Activated CD4-positive, alpha-beta memory T cell treated with anti-CD3 and anti-CD28 coated beads for 36 hours (primary cell): ENCODE data around the gene SQOR. TPM values are rescaled to one million over a fixed set of nuclear protein-coding genes. Genes with fewer than 3 reads are reported as not detected.

Experiments
- CTCF ChIA-PET: fragments of 350-600 bp; sonication (Branson Sonifier 250); formaldehyde crosslinking; loops from one replicate; lab custom pipeline; 2021; ENCODE audit warnings: antibody characterized with exemption, inconsistent platforms; lab: Charles Lee
- POLR2A ChIA-PET: fragments of 350-600 bp; sonication (Branson Sonifier 250); formaldehyde crosslinking; loops from one replicate; lab custom pipeline; 2021; ENCODE audit warnings: antibody characterized with exemption; lab: Charles Lee
- DNase-seq: peaks from one replicate; pipeline ENCODE4 v3.0.0-alpha.2; 2020
- H3K27ac Mint-ChIP-seq: one replicate; pipeline ENCODE4 v1.8.0; 2021; ENCODE audit warnings: mixed read lengths
- H3K27me3 Mint-ChIP-seq: one replicate; pipeline ENCODE4 v1.8.0; 2021; ENCODE audit warnings: mixed read lengths
- H3K36me3 Mint-ChIP-seq: one replicate; pipeline ENCODE4 v1.8.0; 2021; ENCODE audit warnings: mixed read lengths
- H3K4me1 Mint-ChIP-seq: one replicate; pipeline ENCODE4 v1.8.0; 2021; ENCODE audit warnings: low read depth, mixed read lengths
- H3K4me3 Mint-ChIP-seq: one replicate; pipeline ENCODE4 v1.8.0; 2021; ENCODE audit warnings: mild to moderate bottlenecking, mixed read lengths
- H3K9me3 Mint-ChIP-seq: one replicate; pipeline ENCODE4 v1.8.0; 2021; ENCODE audit warnings: mixed read lengths
- intact Hi-C: fragments of 100-400 bp; cut with micrococcal nuclease; formaldehyde crosslinking; loops from one replicate; pipeline ENCODE4 v1.15.1; 2023
- total RNA-seq, 2 experiments: library from RNA; stranded (reverse); gene quantifications; one replicate each; pipeline ENCODE4 v1.2.3, GENCODE V29; 2021

Gene SQOR
- total RNA-seq, 2 experiments from 2014 or later: 181 to 194 TPM

DNA sequence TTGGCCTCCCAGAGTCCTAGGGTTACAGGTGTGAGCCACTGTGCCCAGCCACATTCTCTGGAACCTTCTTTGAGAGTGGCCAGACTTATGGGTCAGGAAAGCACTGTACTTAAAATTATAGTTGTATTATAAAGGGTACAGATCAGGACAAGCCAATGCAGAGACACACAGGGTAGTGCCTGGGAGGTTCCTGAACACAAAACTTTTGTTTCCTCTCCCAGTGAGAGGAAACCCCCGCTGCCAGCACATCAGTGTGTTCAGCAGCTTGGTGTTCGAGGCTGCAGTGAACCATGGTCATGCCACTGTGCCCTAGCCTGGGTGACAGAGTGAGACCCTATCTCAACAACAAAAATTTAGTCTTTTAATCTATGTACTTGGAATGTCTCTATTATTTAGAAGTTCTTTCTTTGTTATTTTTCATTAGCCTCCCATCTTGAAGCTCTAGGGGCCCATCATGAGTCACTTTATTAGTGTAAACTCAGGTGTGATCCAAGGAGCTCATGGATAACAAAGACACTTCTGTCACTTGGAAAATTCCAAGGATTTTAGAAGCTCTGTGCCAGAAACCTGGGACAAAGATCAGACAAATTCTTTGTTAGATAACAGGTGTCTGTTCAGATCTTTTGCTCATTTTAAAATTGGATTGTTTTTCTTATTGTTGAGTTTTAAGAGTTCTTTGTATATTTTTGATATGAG lies 39.8 kb upstream of the SQOR start:
- POLR2A ChIA-PET: no interaction called here
- no peak for DNase-seq
- H3K9me3 Mint-ChIP-seq: no peaks in the 10 kb centered on the region
- H3K27ac Mint-ChIP-seq: no peak overlapping the region
- CTCF ChIA-PET: interaction anchor here (1.4 kb wide), 1 partner anchor 17 kb away, joined by 6 read pairs; no protein-coding TSS in a partner anchor
- H3K4me3 Mint-ChIP-seq: no peak overlapping the region
- H3K27me3 Mint-ChIP-seq: no peaks in the 10 kb centered on the region
- intact Hi-C loops: no loop called here
- H3K4me1 Mint-ChIP-seq: peaks cover 10% of the 10 kb centered on the region
- H3K36me3 Mint-ChIP-seq: peaks cover 22% of the 10 kb centered on the region

DNA sequence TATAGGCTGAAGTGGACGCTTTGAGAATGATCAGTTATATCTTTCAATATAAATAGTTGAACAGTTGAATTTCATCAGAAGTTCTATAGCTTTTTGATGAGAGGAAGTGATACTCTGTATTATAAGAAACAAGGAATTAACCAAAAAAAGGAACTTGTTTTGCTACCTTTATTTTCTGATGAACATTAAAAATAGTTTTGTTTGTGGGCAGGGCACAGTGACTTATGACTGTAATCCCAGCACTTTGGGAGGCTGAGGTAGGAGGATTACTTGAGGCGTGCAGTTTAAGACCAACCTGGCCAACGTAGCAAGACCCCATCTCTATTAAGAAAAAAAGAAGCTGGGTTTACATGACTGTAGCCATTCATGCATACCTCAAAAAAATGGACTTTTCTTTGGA lies 30.9 kb upstream of the SQOR start:
- intact Hi-C loops: no loop called here
- Mint-ChIP-seq H3K27ac (no peak overlapping the region), H3K27me3 (no peaks in the 10 kb centered on the region), H3K4me1 (peaks cover 1% of the 10 kb centered on the region), H3K9me3 (no peaks in the 10 kb centered on the region), H3K36me3 (peaks cover 10% of the 10 kb centered on the region), H3K4me3 (no peak overlapping the region)
- DNase-seq: no peak
- POLR2A ChIA-PET: no interaction called here
- CTCF ChIA-PET: interaction anchor here (2.5 kb wide), 1 partner anchor 146 kb away, joined by 8 read pairs; no protein-coding TSS in a partner anchor

- H3K27me3 Mint-ChIP-seq: no peaks in the 10 kb centered on the region
- no peak for DNase-seq
- POLR2A ChIA-PET: no interaction called here
- intact Hi-C loops: no loop called here
- no peaks in the 10 kb centered on the region for H3K9me3 Mint-ChIP-seq
- peak overlapping the region; percentile 9 for H3K27ac Mint-ChIP-seq
- CTCF ChIA-PET: interaction anchor here (2.5 kb wide), 1 partner anchor 146 kb away, joined by 8 read pairs; no protein-coding TSS in a partner anchor
- H3K36me3 Mint-ChIP-seq: peaks cover 10% of the 10 kb centered on the region
- no peak overlapping the region for H3K4me3 Mint-ChIP-seq
- H3K4me1 Mint-ChIP-seq: peaks cover 1% of the 10 kb centered on the region
These were observed 30.5 kb upstream of the SQOR start for GRCh38 chr15:45604326-45604725.

DNA sequence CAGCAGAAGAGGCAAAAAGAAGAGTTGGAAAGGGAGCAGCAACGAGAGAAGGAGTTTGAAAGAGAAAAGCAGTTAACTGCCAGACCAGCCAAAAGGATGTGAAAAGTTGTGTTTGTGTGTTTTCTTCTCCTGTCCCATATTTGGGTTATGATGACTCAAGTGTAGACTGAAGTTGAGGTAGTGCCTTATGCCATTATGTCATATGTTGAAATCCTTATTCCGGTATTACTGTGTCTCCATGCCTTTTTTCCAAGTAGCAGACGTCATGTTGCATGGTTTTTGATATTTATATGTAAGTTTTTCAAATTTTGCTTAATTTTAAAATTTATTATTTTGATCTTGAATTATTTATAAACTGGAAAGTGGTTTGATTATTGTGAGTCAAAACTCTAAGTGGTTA lies 28.4 kb upstream of the SQOR start:
- CTCF ChIA-PET: interaction anchor here (1.1 to 2.2 kb wide), 2 partner anchors 10 to 149 kb away, joined by 3 to 12 read pairs; no protein-coding TSS in a partner anchor
- H3K27ac Mint-ChIP-seq: peak overlapping the region; percentile 42
- no peak for DNase-seq
- POLR2A ChIA-PET: no interaction called here
- H3K4me1 Mint-ChIP-seq: peaks cover 1% of the 10 kb centered on the region
- intact Hi-C loops: no loop called here
- peaks cover 12% of the 10 kb centered on the region for H3K36me3 Mint-ChIP-seq
- no peaks in the 10 kb centered on the region for H3K27me3 Mint-ChIP-seq
- H3K4me3 Mint-ChIP-seq: no peak overlapping the region
- H3K9me3 Mint-ChIP-seq: no peaks in the 10 kb centered on the region

- POLR2A ChIA-PET: no interaction called here
- peaks cover 12% of the 10 kb centered on the region for H3K36me3 Mint-ChIP-seq
- no peak overlapping the region for H3K4me3 Mint-ChIP-seq
- H3K9me3 Mint-ChIP-seq: no peaks in the 10 kb centered on the region
- no peaks in the 10 kb centered on the region for H3K27me3 Mint-ChIP-seq
- no peaks in the 10 kb centered on the region for H3K4me1 Mint-ChIP-seq
- H3K27ac Mint-ChIP-seq: no peak overlapping the region
- CTCF ChIA-PET: interaction anchor here (0.7 to 2.2 kb wide), 4 partner anchors 10 to 149 kb away, joined by 3 to 12 read pairs (median 4); no protein-coding TSS in a partner anchor
- intact Hi-C loops: no loop called here
- DNase-seq: no peak
These were observed 28.0 kb upstream of the SQOR start for GRCh38 chr15:45606841-45607240.

GRCh38 chr15:45611305-45611704 lies 23.5 kb upstream of the SQOR start:
- Mint-ChIP-seq H3K27me3 (no peaks in the 10 kb centered on the region), H3K27ac (no peak overlapping the region), H3K4me1 (peaks cover 11% of the 10 kb centered on the region), H3K4me3 (no peak overlapping the region), H3K36me3 (peaks cover 8% of the 10 kb centered on the region), H3K9me3 (no peaks in the 10 kb centered on the region)
- ChIA-PET POLR2A (no interaction called here), CTCF (interaction anchor here (0.6 to 7.2 kb wide), 13 partner anchors 11 to 1939 kb away, joined by 3 to 120 read pairs (median 3); partner anchors contain the start of gene BLOC1S6)
- DNase-seq: no peak
- intact Hi-C loops: no loop called here

DNA sequence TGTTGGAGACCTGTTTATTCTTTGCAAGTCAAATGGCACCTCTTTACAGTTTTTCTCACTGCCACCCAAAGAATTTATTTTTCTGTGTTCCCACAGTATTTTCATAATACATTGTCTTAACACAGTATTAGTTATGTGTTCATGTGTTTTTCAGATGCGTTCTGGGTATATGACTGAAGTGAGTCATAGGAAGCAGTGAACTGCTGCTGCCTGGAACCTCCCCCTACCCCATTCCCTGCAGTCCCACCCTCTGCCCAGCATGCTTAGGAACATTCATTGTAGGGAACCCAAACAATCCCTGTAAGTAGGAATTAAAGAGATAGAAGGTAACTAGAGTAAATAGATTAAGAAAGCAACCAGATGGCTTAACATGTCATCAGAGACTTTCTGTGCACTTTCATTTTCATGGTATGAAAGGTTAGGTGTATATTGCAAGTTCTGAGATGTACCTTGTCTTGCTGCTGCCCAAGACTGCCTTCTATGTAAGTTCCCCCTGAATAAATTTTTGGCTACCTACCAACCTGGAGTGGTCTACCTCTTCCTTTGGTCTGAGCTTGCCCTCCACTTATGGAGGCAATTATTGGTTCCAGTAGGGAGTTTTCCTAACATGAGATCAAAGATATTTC lies 21.9 kb upstream of the SQOR start:
- H3K4me1 Mint-ChIP-seq: peaks cover 11% of the 10 kb centered on the region

GRCh38 chr15:45616901-45617323 lies 17.9 kb upstream of the SQOR start:
- Mint-ChIP-seq H3K9me3 (no peaks in the 10 kb centered on the region), H3K27me3 (no peaks in the 10 kb centered on the region), H3K36me3 (no peaks in the 10 kb centered on the region), H3K27ac (no peak overlapping the region), H3K4me1 (peaks cover 11% of the 10 kb centered on the region), H3K4me3 (no peak overlapping the region)
- ChIA-PET CTCF (interaction anchor here (1.3 to 7.2 kb wide), 2 partner anchors 159 to 188 kb away, joined by 3 to 120 read pairs; no protein-coding TSS in a partner anchor), POLR2A (no interaction called here)
- no peak for DNase-seq
- intact Hi-C loops: no loop called here

More for the DNA sequence above, 21.9 kb upstream of the SQOR start:
- no peaks in the 10 kb centered on the region for H3K27me3 Mint-ChIP-seq
- DNase-seq: no peak
- intact Hi-C loops: no loop called here
- H3K9me3 Mint-ChIP-seq: no peaks in the 10 kb centered on the region
- no peak overlapping the region for H3K4me3 Mint-ChIP-seq
- peak overlapping the region; percentile 31 for H3K27ac Mint-ChIP-seq
- ChIA-PET CTCF (interaction anchor here (0.6 to 7.2 kb wide), 11 partner anchors 10 to 185 kb away, joined by 3 to 120 read pairs (median 4); partner anchors contain the start of genes BLOC1S6 and SQOR), POLR2A (interaction anchor here (1.5 kb wide), 1 partner anchor 25 kb away, joined by 5 read pairs; the partner anchor contains the start of gene BLOC1S6)
- peaks cover 2% of the 10 kb centered on the region for H3K36me3 Mint-ChIP-seq

GRCh38 chr15:45618813-45619212 lies 16.0 kb upstream of the SQOR start:
- Mint-ChIP-seq H3K36me3 (no peaks in the 10 kb centered on the region), H3K27ac (no peak overlapping the region), H3K9me3 (no peaks in the 10 kb centered on the region), H3K4me1 (no peaks in the 10 kb centered on the region), H3K27me3 (no peaks in the 10 kb centered on the region), H3K4me3 (no peak overlapping the region)
- intact Hi-C loops: no loop called here
- peak; percentile 25 for DNase-seq
- ChIA-PET POLR2A (no interaction called here), CTCF (interaction anchor here (0.7 to 3.0 kb wide), 3 partner anchors 24 to 161 kb away, joined by 3 to 10 read pairs (median 4); no protein-coding TSS in a partner anchor)

GRCh38 chr15:45628136-45628535 lies 6.7 kb upstream of the SQOR start:
- Mint-ChIP-seq H3K27me3 (no peaks in the 10 kb centered on the region), H3K27ac (no peak overlapping the region), H3K4me3 (no peak overlapping the region), H3K9me3 (peaks cover 23% of the 10 kb centered on the region), H3K36me3 (no peaks in the 10 kb centered on the region), H3K4me1 (peaks cover 7% of the 10 kb centered on the region)
- intact Hi-C loops: no loop called here
- CTCF ChIA-PET: no interaction called here
- DNase-seq: no peak
- POLR2A ChIA-PET: no interaction called here

GRCh38 chr15:45630917-45631691 lies 3.7 kb upstream of the SQOR start:
- ChIA-PET POLR2A (no interaction called here), CTCF (interaction anchor here (1.1 to 1.4 kb wide), 2 partner anchors 17 to 173 kb away, joined by 3 read pairs; no protein-coding TSS in a partner anchor)
- Mint-ChIP-seq H3K4me3 (no peak overlapping the region), H3K27ac (no peak overlapping the region), H3K27me3 (no peaks in the 10 kb centered on the region), H3K36me3 (peaks cover 6% of the 10 kb centered on the region), H3K9me3 (peaks cover 13% of the 10 kb centered on the region), H3K4me1 (peaks cover 12% of the 10 kb centered on the region)
- no peak for DNase-seq
- intact Hi-C loops: no loop called here
